Dedifferentiated amniotic fluid mesenchymal stem cell (primary cell): ENCODE results near the gene AHDC1.

Source experiments
- DNase-seq: peaks from one replicate; pipeline ENCODE4 v3.0.0-alpha.2; 2016; ENCODE audit errors: extremely low spot score

AHDC1 gene

GRCh38 chr1:27614043-27614624 is 10.2 kb upstream of the AHDC1 start:
- no peak for DNase-seq

- no peak for DNase-seq
Measured at GRCh38 chr1:27612718-27613117, 8.8 kb upstream of the AHDC1 start.

GRCh38 chr1:27611450-27611849 is 7.5 kb upstream of the AHDC1 start:
- DNase-seq: no peak

GRCh38 chr1:27609618-27610240 is 5.8 kb upstream of the AHDC1 start:
- no peak for DNase-seq

GRCh38 chr1:27609210-27609555 is 5.2 kb upstream of the AHDC1 start:
- DNase-seq: no peak

GRCh38 chr1:27607239-27607804 is 3.4 kb upstream of the AHDC1 start:
- no peak for DNase-seq

GRCh38 chr1:27606708-27607238 is 2.8 kb upstream of the AHDC1 start:
- DNase-seq: no peak

- peak; percentile 52 for DNase-seq
Measured at GRCh38 chr1:27605796-27606707, 2.1 kb upstream of the AHDC1 start.

- DNase-seq: no peak
Measured at GRCh38 chr1:27605300-27605766, 1.4 kb upstream of the AHDC1 start.

- no peak for DNase-seq
Measured at GRCh38 chr1:27604579-27605299, 795 bp upstream of the AHDC1 start.

GRCh38 chr1:27603309-27603680 is 649 bp downstream of the AHDC1 start:
- no peak for DNase-seq

GRCh38 chr1:27602462-27603308 is 1.3 kb downstream of the AHDC1 start:
- no peak for DNase-seq

- DNase-seq: no peak
Measured at GRCh38 chr1:27601771-27602461, 2.0 kb downstream of the AHDC1 start.

GRCh38 chr1:27601321-27601770 is 2.6 kb downstream of the AHDC1 start:
- no peak for DNase-seq

GRCh38 chr1:27600498-27601175 is 3.3 kb downstream of the AHDC1 start:
- no peak for DNase-seq

GRCh38 chr1:27599605-27600497 is 4.1 kb downstream of the AHDC1 start:
- no peak for DNase-seq

GRCh38 chr1:27598902-27599528 is 4.9 kb downstream of the AHDC1 start:
- DNase-seq: peak; percentile 81

- no peak for DNase-seq
Measured at GRCh38 chr1:27598295-27598687, 5.7 kb downstream of the AHDC1 start.
